ENCODE data around the gene RTN4RL2.

DNA sequence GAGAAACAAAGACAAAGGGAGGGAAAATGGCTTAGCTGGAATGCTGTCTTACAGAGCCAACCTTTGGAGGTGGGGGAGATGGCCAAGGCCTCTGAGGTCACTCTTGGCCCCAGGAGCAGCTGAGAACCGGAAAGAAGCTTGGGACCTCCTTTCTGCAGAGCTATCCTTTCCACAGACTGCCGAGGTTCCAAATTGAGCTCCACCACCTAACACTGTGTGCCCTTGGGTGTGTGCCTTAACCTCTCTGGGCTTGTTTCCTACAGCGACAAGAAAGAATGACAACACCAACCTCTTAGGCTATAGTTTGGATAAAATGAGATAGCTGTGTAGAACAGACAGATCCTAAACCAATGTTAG is 23.2 kb downstream of the RTN4RL2 start:
- TF ChIP-seq PAX5 (IDR thresholded peaks at IDR 0.05; ENCODE audit: insufficient read depth, low read length, severe bottlenecking): no peak
- TF ChIP-seq TAF1 (IDR thresholded peaks at IDR 0.05; ENCODE audit: low read depth, low read length): no peak
- TF ChIP-seq POLR2A (IDR thresholded peaks at IDR 0.05; ENCODE audit: low read depth, low read length): no peak
